HG03135 (cell line): ENCODE measurements around the gene SRRT.
A peak's percentile ranks its signal among the peaks of the same experiment; 100 is the strongest.

Experiments used
- ATAC-seq: cut with Tn5 transposase; IDR thresholded peaks from one replicate; pipeline ENCODE4 v1.9.1; 2021; ENCODE audit warnings: mild to moderate bottlenecking, moderate library complexity; ENCODE audit not compliant: unreplicated experiment

SRRT gene

GRCh38 chr7:100880645-100881044, 5.7 kb downstream of the SRRT start:
- ATAC-seq, result no peak

- no peak for ATAC-seq
Measured at GRCh38 chr7:100881136-100881535, 6.2 kb downstream of the SRRT start.

DNA sequence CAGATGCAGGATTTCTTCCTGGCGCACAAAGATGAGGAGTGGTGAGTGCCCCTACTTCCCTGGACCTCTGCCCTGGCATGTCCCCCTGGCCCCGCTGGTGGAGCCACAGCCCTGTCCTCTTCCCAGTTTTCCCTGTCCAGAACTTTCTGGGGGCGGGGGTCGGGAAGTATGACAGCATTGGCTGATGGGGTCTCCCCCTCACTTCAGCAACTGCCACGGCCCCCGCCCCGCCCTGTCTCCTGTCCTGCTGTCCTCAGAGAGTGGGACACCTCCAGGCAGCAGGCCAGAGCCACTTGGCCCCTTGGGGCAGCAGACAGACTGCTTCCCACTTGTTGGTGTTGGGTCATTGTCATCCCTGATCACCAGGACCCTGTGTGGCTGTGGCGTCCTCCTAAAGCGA, 7.3 kb downstream of the SRRT start:
- no peak for ATAC-seq

DNA sequence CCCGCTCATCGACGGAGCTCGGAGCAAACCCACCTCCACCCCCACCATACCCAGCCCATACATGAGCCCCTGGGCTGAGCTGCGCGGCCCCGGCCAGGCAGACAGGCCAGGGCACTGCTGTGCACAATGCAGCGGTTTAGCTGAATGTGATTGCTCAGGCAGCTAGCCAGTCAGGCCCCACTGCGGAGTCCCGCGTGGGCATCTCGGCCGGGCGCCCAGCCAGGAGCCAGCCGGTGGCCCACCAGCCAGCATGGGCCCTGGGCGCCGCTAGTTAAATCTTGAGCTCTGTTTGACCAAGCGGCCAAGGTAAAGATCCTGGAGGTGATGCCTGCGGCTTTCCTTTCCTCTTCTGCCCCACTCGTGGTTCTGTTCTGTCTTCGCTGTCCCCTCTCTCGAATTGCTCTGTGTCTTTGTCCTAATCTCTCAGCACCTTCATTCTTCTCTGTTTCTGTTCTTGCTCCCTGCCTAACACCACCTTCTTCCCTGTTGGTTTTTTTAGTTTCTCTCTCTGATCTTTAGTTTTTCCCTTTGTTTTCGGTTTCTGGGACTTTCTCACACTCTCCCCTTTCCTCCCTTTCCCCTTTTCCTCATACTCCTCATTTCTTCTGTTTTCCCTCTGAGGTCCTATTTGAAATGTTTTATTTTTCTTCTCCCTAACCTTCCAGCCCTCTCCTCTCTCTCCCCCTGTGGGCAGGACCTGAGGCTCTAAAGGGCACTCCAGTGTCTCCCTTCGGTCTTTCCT, 8.1 kb downstream of the SRRT start:
- no peak for ATAC-seq

GRCh38 chr7:100884736-100885439, 10.0 kb downstream of the SRRT start:
- no peak for ATAC-seq

GRCh38 chr7:100885440-100886141, 10.7 kb downstream of the SRRT start:
- ATAC-seq, result no peak

DNA sequence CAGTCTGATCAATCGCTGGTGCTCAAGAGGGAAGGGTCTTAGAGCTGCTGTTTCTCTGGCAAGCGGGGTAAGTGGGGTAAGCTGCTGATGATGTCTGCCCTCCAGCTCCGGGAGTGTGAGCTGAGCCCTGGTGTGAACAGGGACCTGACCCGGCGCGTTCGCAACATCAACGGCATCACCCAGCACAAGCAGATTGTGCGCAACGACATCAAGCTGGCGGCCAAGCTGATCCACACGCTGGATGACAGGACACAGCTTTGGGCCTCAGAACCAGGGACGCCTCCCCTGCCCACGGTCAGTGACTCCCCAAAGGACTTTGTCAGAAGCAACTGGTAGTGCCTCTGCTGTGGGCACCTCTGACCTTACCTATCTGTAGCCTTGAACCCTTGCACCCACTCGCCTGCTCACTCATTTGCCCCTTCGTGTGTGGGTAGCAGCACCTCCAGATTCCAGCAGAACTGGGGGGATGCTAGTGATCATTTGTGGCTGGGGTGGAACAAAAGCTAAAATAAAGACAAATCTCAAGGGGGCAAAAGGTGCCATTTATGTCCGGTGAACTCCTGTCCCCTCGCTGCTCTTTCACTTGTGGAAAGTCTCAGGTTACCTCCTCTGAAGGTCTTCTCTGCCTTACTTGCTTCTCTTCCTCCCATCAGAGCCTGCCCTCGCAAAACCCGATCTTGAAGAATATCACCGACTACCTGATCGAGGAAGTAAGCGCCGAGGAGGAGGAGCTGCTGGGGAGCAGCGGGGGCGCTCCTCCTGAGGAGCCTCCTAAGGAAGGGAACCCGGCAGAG, 11.4 kb downstream of the SRRT start:
- ATAC-seq, result no peak

DNA sequence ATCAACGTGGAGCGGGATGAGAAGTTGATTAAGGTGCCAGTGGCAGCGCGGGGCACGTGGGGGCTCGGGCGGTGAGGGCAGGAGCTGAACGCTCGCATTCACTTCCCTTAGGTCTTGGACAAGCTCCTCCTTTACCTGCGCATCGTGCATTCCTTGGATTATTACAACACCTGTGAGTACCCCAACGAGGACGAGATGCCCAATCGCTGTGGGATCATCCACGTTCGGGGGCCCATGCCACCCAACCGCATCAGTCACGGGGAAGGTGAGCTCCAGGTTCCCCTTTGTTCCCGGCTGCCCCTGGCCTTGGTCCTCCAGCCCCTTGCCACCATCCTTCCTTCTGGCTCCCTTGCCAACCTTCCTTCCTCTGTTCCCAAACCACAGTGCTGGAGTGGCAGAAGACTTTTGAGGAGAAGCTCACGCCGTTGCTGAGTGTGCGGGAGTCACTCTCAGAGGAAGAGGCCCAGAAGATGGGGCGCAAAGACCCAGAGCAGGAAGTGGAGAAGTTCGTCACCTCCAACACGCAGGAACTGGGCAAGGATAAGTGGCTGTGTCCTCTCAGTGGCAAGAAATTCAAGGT, 12.1 kb downstream of the SRRT start:
- no peak for ATAC-seq

- ATAC-seq, result peak; percentile 51
Measured at GRCh38 chr7:100887516-100888290, 12.8 kb downstream of the SRRT start.

- no peak for ATAC-seq
Measured at GRCh38 chr7:100888291-100888987, 13.5 kb downstream of the SRRT start.

DNA sequence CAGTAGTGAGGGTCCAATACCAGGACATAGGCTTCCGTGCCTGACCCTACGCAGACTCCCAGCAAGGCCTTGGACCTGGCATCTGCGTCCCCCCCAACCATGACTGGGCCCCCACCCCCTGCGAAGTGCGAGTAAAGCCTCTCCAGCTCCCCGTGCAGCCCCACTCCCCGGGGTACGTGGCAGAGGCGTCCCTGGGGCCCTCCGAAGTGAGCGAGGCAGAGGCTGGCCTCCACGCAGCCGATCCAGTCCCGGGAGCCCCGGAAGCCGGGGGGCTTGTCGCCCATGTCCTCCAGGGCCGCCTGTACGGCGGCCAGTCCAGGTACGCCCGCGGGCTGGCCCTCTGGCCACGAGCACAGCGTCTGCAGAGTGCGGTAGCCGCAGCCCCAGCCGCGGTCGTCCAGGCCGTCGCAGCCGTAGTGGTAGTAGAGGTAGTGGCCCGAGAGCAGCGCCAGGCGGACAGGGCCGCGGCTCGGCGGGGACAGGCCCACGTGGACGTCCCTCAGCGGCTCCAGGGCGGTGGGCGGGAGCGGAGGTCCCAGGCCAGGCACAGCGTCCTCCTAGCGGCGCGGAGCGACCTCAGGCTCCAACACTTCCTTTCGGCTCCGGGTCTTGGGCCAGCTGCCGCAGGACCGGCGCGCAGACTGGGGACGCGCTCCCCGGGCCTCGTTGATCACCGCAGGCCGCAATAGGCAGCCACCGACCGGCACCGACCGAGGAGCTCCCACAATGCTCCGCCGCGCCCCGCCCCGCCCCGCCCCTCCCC, 14.3 kb downstream of the SRRT start, which contains the start of gene UFSP1:
TSS of gene UFSP1 (minus strand) at position 728 of the 763 bp plus-strand sequence. CDS start at position 284, 444 bp downstream.
- ATAC-seq, result peak; percentile 31

GRCh38 chr7:100890653-100891567, 16.0 kb downstream of the SRRT start:
- no peak for ATAC-seq

DNA sequence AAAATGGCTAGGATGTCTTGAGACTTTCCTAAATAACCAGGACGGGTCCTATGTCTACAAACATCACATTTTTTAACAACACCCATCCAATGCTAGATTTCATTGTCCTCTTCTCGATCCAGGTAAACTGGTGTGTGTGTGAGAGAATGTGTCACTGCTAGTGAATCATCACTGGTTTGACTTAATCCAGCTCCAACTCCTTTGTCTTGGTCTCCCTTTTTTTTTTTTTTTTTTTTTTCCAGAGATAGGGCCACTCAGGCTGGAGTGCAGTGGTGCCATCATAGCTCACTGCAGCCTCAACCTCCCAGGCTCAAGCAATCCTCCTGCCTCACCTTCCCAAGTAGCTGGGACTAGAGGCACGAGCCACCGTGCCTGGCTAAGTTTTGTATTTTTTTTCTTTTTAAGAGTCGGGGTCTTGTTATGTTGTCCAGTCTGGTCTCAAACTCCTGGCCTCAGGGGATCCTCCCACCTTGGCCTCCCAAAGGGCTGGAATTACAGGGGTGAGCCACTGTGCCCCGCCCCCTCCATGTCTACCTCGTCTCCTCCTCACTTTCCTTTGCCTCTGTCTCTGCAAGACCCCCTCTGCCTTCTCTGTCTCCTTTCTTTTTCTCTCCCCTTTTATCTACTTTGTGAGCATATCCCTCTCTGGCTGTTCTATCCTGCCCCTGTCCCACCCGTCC, 16.8 kb downstream of the SRRT start:
- ATAC-seq, result no peak

DNA sequence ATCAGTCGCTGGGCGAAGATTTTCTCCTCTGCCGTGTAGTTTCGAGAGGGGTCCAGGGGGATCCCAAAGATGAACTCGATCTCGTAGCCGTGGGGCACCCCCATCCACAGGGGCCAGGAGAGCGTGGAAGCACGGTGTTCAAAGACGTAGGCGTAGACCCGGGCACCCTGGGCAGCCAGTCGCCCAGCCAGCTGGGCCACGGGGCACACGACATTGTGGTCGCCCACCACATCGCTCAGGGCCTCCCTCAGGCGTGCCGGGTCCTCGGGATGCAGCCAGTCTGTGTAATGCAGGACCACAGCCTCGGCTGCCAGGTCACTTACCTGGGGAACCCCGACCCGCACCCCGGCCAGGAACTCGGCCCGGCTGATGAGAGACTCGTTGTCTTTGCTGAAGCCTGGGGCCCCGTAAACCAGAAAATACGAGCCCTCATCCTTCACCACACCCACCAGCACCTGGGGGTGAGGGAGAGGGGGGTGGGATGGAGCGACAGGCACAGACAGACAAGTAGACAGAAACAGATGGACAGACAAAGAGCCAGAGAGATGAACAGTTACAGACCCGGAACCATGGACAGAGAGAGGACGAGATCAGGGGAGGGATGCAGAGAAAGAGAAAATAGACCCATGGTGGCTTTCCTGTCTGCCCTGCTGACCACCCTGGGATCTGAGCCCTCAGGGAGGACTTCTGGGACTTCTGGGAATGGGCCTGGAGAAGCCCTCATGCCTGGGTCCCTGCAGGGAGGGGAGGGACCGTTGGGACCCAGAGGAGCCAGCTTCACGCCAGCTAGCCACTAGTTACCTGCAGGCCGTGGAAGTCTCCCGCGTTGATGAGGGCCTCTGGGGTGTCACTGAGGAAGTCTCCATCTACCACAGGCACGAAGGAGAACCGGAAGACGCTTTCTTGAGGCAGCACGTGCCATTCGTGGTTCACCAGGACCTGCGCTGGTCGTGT, 17.7 kb downstream of the SRRT start:
- ATAC-seq, result no peak

DNA sequence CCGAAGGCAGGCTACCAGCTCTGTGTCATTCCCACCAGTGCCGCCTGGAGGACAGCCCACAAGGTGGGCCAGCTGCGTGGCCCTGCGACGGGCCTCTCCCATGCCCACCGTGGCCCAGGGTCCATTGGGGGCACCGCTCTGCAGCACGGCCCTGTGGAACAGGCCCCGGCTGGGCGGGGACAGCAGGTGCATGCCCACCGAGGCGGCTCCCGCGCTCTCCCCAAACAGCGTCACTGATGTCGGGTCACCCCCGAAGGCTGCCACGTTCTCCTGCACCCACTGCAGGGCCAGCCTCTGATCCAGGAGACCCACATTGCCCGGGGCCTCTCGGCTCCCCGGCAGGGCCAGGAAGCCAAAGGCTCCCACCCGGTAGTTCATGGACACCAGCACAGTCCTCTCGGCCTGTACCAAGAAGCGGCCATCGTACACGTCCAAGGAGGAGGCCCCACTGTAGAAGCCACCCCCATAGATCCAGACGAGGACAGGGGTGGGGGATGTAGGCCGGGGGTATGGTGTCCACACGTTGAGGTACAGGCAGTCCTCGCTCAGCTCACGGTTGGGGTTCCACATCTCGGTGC, 18.5 kb downstream of the SRRT start:
- ATAC-seq, result no peak
